OCI-LY1 (cell line): ENCODE results near the gene SDK2.

ENCODE experiments used
- CTCF ChIP-seq: fragments of 200-600 bp; sonication (generic), shearing (Covaris generic); IDR thresholded peaks from 2 replicates; pipeline ENCODE4 v1.5.1; 2017; ENCODE audit warnings: mild to moderate bottlenecking, antibody characterized with exemption, low read length, moderate library complexity, mixed read lengths
- EZH2 ChIP-seq: fragments of 200-600 bp; sonication (generic), shearing (Covaris generic); IDR thresholded peaks from 2 replicates; pipeline ENCODE4 v1.8.0; 2017; ENCODE audit warnings: borderline replicate concordance, mixed run types, mild to moderate bottlenecking, antibody characterized with exemption, low read length, moderate library complexity, mixed read lengths

DNA sequence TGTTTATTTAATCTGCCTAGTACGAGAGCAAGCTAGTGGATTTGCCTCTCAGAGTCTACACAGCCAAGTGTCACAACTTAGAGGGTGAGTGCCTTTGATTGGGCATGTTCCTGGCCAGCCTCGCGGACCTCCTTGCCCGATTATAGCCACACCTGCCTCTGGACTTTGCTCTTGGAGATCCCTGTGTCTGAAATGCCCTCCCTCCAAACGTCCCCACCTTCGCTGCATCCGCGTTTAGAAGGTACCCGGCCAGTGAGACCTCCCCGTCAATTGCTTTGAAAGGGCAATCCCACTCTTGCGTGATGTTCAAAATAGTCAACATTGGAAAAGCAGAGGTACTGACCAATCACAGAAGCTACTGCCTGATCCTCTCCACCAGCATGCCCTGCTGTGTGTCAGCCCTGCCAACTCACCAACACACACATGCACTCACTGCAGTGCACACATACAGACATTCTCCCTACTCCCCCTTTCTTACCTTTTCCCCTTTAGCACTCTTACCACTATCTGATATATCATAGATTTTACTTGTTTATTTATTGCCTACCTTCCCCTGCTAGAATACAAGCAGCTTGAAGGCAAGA is 6.5 kb upstream of the SDK2 start:
- no peak for TF ChIP-seq CTCF
- TF ChIP-seq EZH2, result no peak
